H9 (cell line): ENCODE results near the gene ADAM19. TPM values are rescaled to one million over a fixed set of nuclear protein-coding genes. Genes with fewer than 3 reads are reported as not detected.

Source experiments
- DNase-seq: peaks from one replicate; pipeline ENCODE4 v3.0.0-alpha.2; 2017
- H2AFZ ChIP-seq: one replicate; pipeline ENCODE4 v1.6.1; 2013; ENCODE audit warnings: mild to moderate bottlenecking, low read length, control low read depth, moderate library complexity
- H2AK5ac ChIP-seq: 2 replicates; pipeline ENCODE4 v1.6.1; 2013; ENCODE audit warnings: low read length, control low read depth, mixed read lengths; ENCODE audit not compliant: insufficient read length
- H2BK120ac ChIP-seq: one replicate; pipeline ENCODE4 v1.6.1; 2013; ENCODE audit warnings: low read depth, mild to moderate bottlenecking, low read length, control low read depth, inconsistent platforms; ENCODE audit not compliant: poor library complexity, severe bottlenecking
- H2BK12ac ChIP-seq: 2 replicates; pipeline ENCODE4 v1.6.1; 2013; ENCODE audit warnings: low read length, control low read depth, mixed read lengths, low read depth; ENCODE audit not compliant: insufficient read length
- H2BK15ac ChIP-seq: 2 replicates; pipeline ENCODE4 v1.6.1; 2013; ENCODE audit warnings: low read depth, low read length, control low read depth
- H2BK20ac ChIP-seq: one replicate; pipeline ENCODE4 v1.6.1; 2013; ENCODE audit warnings: low read depth, mild to moderate bottlenecking, low read length, control low read depth, inconsistent platforms; ENCODE audit not compliant: poor library complexity, severe bottlenecking
- H2BK5ac ChIP-seq: 2 replicates; pipeline ENCODE4 v1.6.1; 2013; ENCODE audit warnings: low read length, control low read depth, mixed read lengths; ENCODE audit not compliant: insufficient read length
- H3K14ac ChIP-seq: 2 replicates; pipeline ENCODE4 v1.6.1; 2013; ENCODE audit warnings: low read length, control low read depth; ENCODE audit not compliant: insufficient read depth
- H3K18ac ChIP-seq: 2 replicates; pipeline ENCODE4 v1.6.1; 2013; ENCODE audit warnings: low read depth, mild to moderate bottlenecking, mixed read lengths, low read length, control low read depth; ENCODE audit not compliant: insufficient read length
- H3K23ac ChIP-seq: 2 replicates; pipeline ENCODE4 v1.6.1; 2013; ENCODE audit warnings: low read length, control low read depth, mixed read lengths, low read depth; ENCODE audit not compliant: insufficient read length
- H3K23me2 ChIP-seq: 2 replicates; pipeline ENCODE4 v1.6.1; 2013; ENCODE audit warnings: low read depth, mild to moderate bottlenecking, mixed read lengths, low read length, control low read depth; ENCODE audit not compliant: insufficient read length, poor library complexity, severe bottlenecking
- H3K27ac ChIP-seq: 2 replicates; pipeline ENCODE4 v1.5.1; 2013; ENCODE audit warnings: low read length, control low read depth, mixed read lengths, low read depth; ENCODE audit not compliant: insufficient read length
- H3K27me3 ChIP-seq: 2 replicates; pipeline ENCODE4 v1.6.1; 2013; ENCODE audit warnings: low read length, control low read depth, inconsistent platforms; ENCODE audit not compliant: insufficient read depth
- H3K4ac ChIP-seq: 2 replicates; pipeline ENCODE4 v1.6.1; 2013; ENCODE audit warnings: low read depth, mild to moderate bottlenecking, control low read depth, inconsistent platforms, low read length, moderate library complexity
- H3K4me1 ChIP-seq: 2 replicates; pipeline ENCODE4 v1.6.1; 2013; ENCODE audit warnings: low read length, control low read depth, inconsistent platforms; ENCODE audit not compliant: insufficient read depth
- H3K4me2 ChIP-seq: 2 replicates; pipeline ENCODE4 v1.6.1; 2013; ENCODE audit warnings: low read length, control low read depth, mixed read lengths; ENCODE audit not compliant: insufficient read length, insufficient read depth
- H3K56ac ChIP-seq: 2 replicates; pipeline ENCODE4 v1.6.1; 2013; ENCODE audit warnings: low read depth, mild to moderate bottlenecking, mixed read lengths, low read length, control low read depth; ENCODE audit not compliant: insufficient read length
- H3K79me1 ChIP-seq: 2 replicates; pipeline ENCODE4 v1.6.1; 2013; ENCODE audit warnings: low read depth, mild to moderate bottlenecking, moderate library complexity, low read length, control low read depth, inconsistent platforms; ENCODE audit not compliant: insufficient read depth, poor library complexity, severe bottlenecking
- H3K79me2 ChIP-seq: 2 replicates; pipeline ENCODE4 v1.6.1; 2013; ENCODE audit warnings: low read length, control low read depth, inconsistent platforms; ENCODE audit not compliant: insufficient read depth
- H3K9ac ChIP-seq: 2 replicates; pipeline ENCODE4 v1.6.1; 2013; ENCODE audit warnings: low read length, control low read depth, mixed read lengths; ENCODE audit not compliant: insufficient read length; ENCODE audit errors: extremely low read depth
- H3K9me3 ChIP-seq: one replicate; pipeline ENCODE4 v1.6.1; 2013; ENCODE audit warnings: low read depth, low read length, inconsistent platforms; ENCODE audit not compliant: control insufficient read depth
- H3T11ph ChIP-seq: one replicate; pipeline ENCODE4 v1.6.1; 2013; ENCODE audit warnings: mild to moderate bottlenecking, low read length, control low read depth, inconsistent platforms
- H4K20me1 ChIP-seq: one replicate; pipeline ENCODE4 v1.6.1; 2013; ENCODE audit not compliant: control insufficient read depth, insufficient read length, insufficient read depth
- H4K5ac ChIP-seq: 2 replicates; pipeline ENCODE4 v1.6.1; 2013; ENCODE audit warnings: low read depth, mild to moderate bottlenecking, mixed read lengths, low read length, control low read depth; ENCODE audit not compliant: insufficient read length
- H4K8ac ChIP-seq: replicated peaks from 2 replicates; pipeline ENCODE4 v1.6.1; 2013; ENCODE audit warnings: low read length, control low read depth, mixed read lengths, low read depth; ENCODE audit not compliant: insufficient read length
- H4K91ac ChIP-seq: 2 replicates; pipeline ENCODE4 v1.6.1; 2013; ENCODE audit warnings: low read depth, mild to moderate bottlenecking, moderate library complexity, mixed read lengths, low read length, control low read depth; ENCODE audit not compliant: insufficient read length
- H3K27ac Mint-ChIP-seq, 3 experiments: 2 replicates in 2 of 3; 3 replicates in 1 of 3; pipeline ENCODE4 v1.8.0; 2020 to 2021; ENCODE audit warnings: mixed read lengths in 3 of 3, mild to moderate bottlenecking in 1 of 3, moderate library complexity in 1 of 3
- H3K27me3 Mint-ChIP-seq: 2 replicates; pipeline ENCODE4 v1.8.0; 2021; ENCODE audit warnings: low read depth, mild to moderate bottlenecking, moderate library complexity, mixed read lengths
- H3K36me3 Mint-ChIP-seq, 3 experiments: 2 replicates in 2 of 3; 3 replicates in 1 of 3; pipeline ENCODE4 v1.8.0; 2020 to 2021; ENCODE audit warnings: low read depth in 3 of 3, mixed read lengths in 3 of 3; ENCODE audit not compliant: insufficient read depth in 1 of 3
- H3K4me1 Mint-ChIP-seq, 2 experiments: 2 replicates each; pipeline ENCODE4 v1.8.0; 2020; ENCODE audit warnings: mixed read lengths in 2 of 2
- H3K4me3 Mint-ChIP-seq, 2 experiments: 2 replicates in 1 of 2; 3 replicates in 1 of 2; pipeline ENCODE4 v1.8.0; 2020 to 2021; ENCODE audit warnings: mild to moderate bottlenecking in 2 of 2, mixed read lengths in 2 of 2, moderate library complexity in 1 of 2
- H3K9me3 Mint-ChIP-seq, 2 experiments: 2 replicates in 1 of 2; 3 replicates in 1 of 2; pipeline ENCODE4 v1.8.0; 2020; ENCODE audit warnings: mild to moderate bottlenecking in 2 of 2, mixed read lengths in 2 of 2, moderate library complexity in 1 of 2
- WGBS: extraction: QIAGEN DNeasy Blood & Tissue Kit; methylation state at CpG from one replicate; pipeline ENCODE4 v1.1.7; 2013; ENCODE audit warnings: missing lambda C conversion rate, low lambda C conversion rate, mixed read lengths; ENCODE audit not compliant: insufficient read length; ENCODE audit errors: extremely low coverage; 5-methylcytosine and 5-hydroxymethylcytosine counted together
- total RNA-seq: library from RNA; stranded (reverse); gene quantifications from 2 replicates; pipeline ENCODE4 v1.2.1, GENCODE V29; 2021
- TF ChIP-seq, protein P1 (sequence below): fragments of 200-600 bp; sonication (generic); conservative IDR thresholded peaks from 3 replicates; pipeline ENCODE4 v1.8.0; 2021; ENCODE audit warnings: antibody characterized with exemption, mild to moderate bottlenecking

Gene ADAM19
- total RNA-seq, 1 experiment from 2014 or later: 9.9 TPM

- peak overlapping the region; percentile 88 to 91; a peak in 2 of 5 replicates for H3K4me3 Mint-ChIP-seq
- no peak overlapping the region for H2BK12ac ChIP-seq
- H4K5ac ChIP-seq: no peak overlapping the region
- H2AFZ ChIP-seq: no peak overlapping the region
- no peak overlapping the region for H3K27ac ChIP-seq
- no peak overlapping the region for H3K18ac ChIP-seq
- no peak overlapping the region for H2AK5ac ChIP-seq
- H2BK15ac ChIP-seq: no peak overlapping the region
- no peak overlapping the region for H2BK20ac ChIP-seq
- H3K23me2 ChIP-seq: peaks cover 3% of the 10 kb centered on the region
- no peak overlapping the region for H3T11ph ChIP-seq
- H3K79me2 ChIP-seq: no peaks in the 10 kb centered on the region
- H3K4me2 ChIP-seq: no peak overlapping the region
- H3K14ac ChIP-seq: no peak overlapping the region
- H3K4me1 ChIP-seq: no peaks in the 10 kb centered on the region; the same call in 1 of the 2 replicates
- no peaks in the 10 kb centered on the region for H3K79me1 ChIP-seq
- 0 out of 7 replicates have a peak overlapping the region, but pooled peaks of 1 of the 3 experiments have one; percentile 15 for H3K27ac Mint-ChIP-seq
- no peak overlapping the region for H4K8ac ChIP-seq
- no peaks in the 10 kb centered on the region for H4K20me1 ChIP-seq
- H3K23ac ChIP-seq: no peak overlapping the region
- H3K27me3 Mint-ChIP-seq: peaks cover 28% of the 10 kb centered on the region
- H3K27me3 ChIP-seq: no peaks in the 10 kb centered on the region; the same call in 1 of the 2 replicates
- 0 out of 7 replicates have a peak, but pooled peaks cover 0 to 2% (median 0%) of the 10 kb centered on the region in 3 experiments for H3K36me3 Mint-ChIP-seq
- peaks cover 32 to 37% of the 10 kb centered on the region in 2 experiments for H3K4me1 Mint-ChIP-seq
- TF ChIP-seq, protein P1, sequence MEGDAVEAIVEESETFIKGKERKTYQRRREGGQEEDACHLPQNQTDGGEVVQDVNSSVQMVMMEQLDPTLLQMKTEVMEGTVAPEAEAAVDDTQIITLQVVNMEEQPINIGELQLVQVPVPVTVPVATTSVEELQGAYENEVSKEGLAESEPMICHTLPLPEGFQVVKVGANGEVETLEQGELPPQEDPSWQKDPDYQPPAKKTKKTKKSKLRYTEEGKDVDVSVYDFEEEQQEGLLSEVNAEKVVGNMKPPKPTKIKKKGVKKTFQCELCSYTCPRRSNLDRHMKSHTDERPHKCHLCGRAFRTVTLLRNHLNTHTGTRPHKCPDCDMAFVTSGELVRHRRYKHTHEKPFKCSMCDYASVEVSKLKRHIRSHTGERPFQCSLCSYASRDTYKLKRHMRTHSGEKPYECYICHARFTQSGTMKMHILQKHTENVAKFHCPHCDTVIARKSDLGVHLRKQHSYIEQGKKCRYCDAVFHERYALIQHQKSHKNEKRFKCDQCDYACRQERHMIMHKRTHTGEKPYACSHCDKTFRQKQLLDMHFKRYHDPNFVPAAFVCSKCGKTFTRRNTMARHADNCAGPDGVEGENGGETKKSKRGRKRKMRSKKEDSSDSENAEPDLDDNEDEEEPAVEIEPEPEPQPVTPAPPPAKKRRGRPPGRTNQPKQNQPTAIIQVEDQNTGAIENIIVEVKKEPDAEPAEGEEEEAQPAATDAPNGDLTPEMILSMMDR: no peak
- H4K91ac ChIP-seq: no peak overlapping the region
- WGBS: no CpG with 5 or more reads among the region's 4 CpGs
- no peak overlapping the region for H2BK5ac ChIP-seq
- no peak overlapping the region for H2BK120ac ChIP-seq
- no peak overlapping the region for H3K56ac ChIP-seq
- no peaks in the 10 kb centered on the region; a peak in 1 of 5 replicates for H3K9me3 Mint-ChIP-seq
- H3K9me3 ChIP-seq: no peaks in the 10 kb centered on the region
- no peak overlapping the region for H3K4ac ChIP-seq
- no peak for DNase-seq
- no peak overlapping the region for H3K9ac ChIP-seq
Measured at GRCh38 chr5:157576678-157577077, 1.1 kb upstream of the ADAM19 start.
